Measurements from ENCODE around the gene KMT2E.
"Not testable (repeated sequence)": the region's sequence is repeated elsewhere in the genome, so short reads cannot be mapped to it uniquely, and the experiment has no call there.

KMT2E gene

GRCh38 chr7:105032553-105033214, 18.7 kb downstream of the KMT2E start:
- DNase-seq, result no peak

GRCh38 chr7:105035349-105035748, 21.3 kb downstream of the KMT2E start:
- DNase-seq, result no peak

- no peak for DNase-seq
Observed at GRCh38 chr7:105036217-105037168, 22.5 kb downstream of the KMT2E start.

- DNase-seq, result no peak
Observed at GRCh38 chr7:105037319-105037718, 23.3 kb downstream of the KMT2E start.

- no peak for DNase-seq
Observed at GRCh38 chr7:105044449-105045070, 30.6 kb downstream of the KMT2E start.

GRCh38 chr7:105046414-105046813, 32.4 kb downstream of the KMT2E start:
- DNase-seq, result no peak

GRCh38 chr7:105047932-105048331, 33.9 kb downstream of the KMT2E start:
- DNase-seq, result no peak

GRCh38 chr7:105050493-105050892, 36.5 kb downstream of the KMT2E start:
- no peak for DNase-seq

GRCh38 chr7:105050899-105051298, 36.9 kb downstream of the KMT2E start:
- not testable (repeated sequence) for DNase-seq

GRCh38 chr7:105055084-105055483, 41.1 kb downstream of the KMT2E start:
- DNase-seq, result no peak

GRCh38 chr7:105055621-105056020, 41.6 kb downstream of the KMT2E start:
- no peak for DNase-seq

- DNase-seq, result no peak
Observed at GRCh38 chr7:105057472-105057871, 43.5 kb downstream of the KMT2E start.

- DNase-seq, result no peak
Observed at GRCh38 chr7:105060437-105060836, 46.4 kb downstream of the KMT2E start.

- no peak for DNase-seq
Observed at GRCh38 chr7:105060923-105061322, 46.9 kb downstream of the KMT2E start.

- no peak for DNase-seq
Observed at GRCh38 chr7:105065104-105065503, 51.1 kb downstream of the KMT2E start.

GRCh38 chr7:105067691-105068090, 53.7 kb downstream of the KMT2E start:
- no peak for DNase-seq

- DNase-seq, result no peak
Observed at GRCh38 chr7:105068886-105069285, 54.9 kb downstream of the KMT2E start.

GRCh38 chr7:105073143-105073542, 59.1 kb downstream of the KMT2E start:
- no peak for DNase-seq

GRCh38 chr7:105079348-105079747, 65.3 kb downstream of the KMT2E start:
- no peak for DNase-seq

- no peak for DNase-seq
Observed at GRCh38 chr7:105084581-105084980, 70.6 kb downstream of the KMT2E start.

- DNase-seq, result no peak
Observed at GRCh38 chr7:105086850-105087249, 72.8 kb downstream of the KMT2E start.

GRCh38 chr7:105087981-105088380, 74.0 kb downstream of the KMT2E start:
- no peak for DNase-seq

GRCh38 chr7:105088456-105088855, 74.5 kb downstream of the KMT2E start:
- DNase-seq, result no peak

GRCh38 chr7:105094966-105095365, 81.0 kb downstream of the KMT2E start:
- no peak for DNase-seq
